HepG2 (cell line): ENCODE results near the gene FDPS. TPM values are rescaled to one million over a fixed set of nuclear protein-coding genes. Genes with fewer than 3 reads are reported as not detected.

Source experiments
- AHDC1 ChIP-seq: sonication (generic); formaldehyde crosslinking; IDR thresholded peaks from 2 replicates; pipeline ENCODE4 v1.5.1; 2020; ENCODE audit warnings: mild to moderate bottlenecking, missing genetic modification reagents, borderline replicate concordance
- ATF2 ChIP-seq: sonication (generic); formaldehyde crosslinking; IDR thresholded peaks from 2 replicates; pipeline ENCODE4 v1.4.0; 2020; ENCODE audit warnings: missing genetic modification reagents
- BRF2 ChIP-seq: sonication (generic); formaldehyde crosslinking; IDR thresholded peaks from 2 replicates; pipeline ENCODE4 v1.8.1; 2022; ENCODE audit warnings: mild to moderate bottlenecking, missing genetic modification reagents
- CENPT ChIP-seq: sonication (generic); formaldehyde crosslinking; IDR thresholded peaks from 2 replicates; pipeline ENCODE4 v1.8.0; 2022; ENCODE audit warnings: low read depth, mild to moderate bottlenecking, moderate library complexity, missing genetic modification reagents
- CENPX ChIP-seq: sonication (generic); formaldehyde crosslinking; IDR thresholded peaks from 2 replicates; pipeline ENCODE4 v1.9.0; 2021; ENCODE audit warnings: mild to moderate bottlenecking, missing genetic modification reagents, moderate library complexity
- E2F5 ChIP-seq: sonication (generic); formaldehyde crosslinking; conservative IDR thresholded peaks from 2 replicates; pipeline ENCODE4 v1.4.0; 2020; ENCODE audit warnings: missing genetic modification reagents
- FOXO1 ChIP-seq: sonication (generic); formaldehyde crosslinking; IDR thresholded peaks from 2 replicates; pipeline ENCODE4 v1.4.0; 2020; ENCODE audit warnings: missing genetic modification reagents
- GMEB1 ChIP-seq: sonication (generic); formaldehyde crosslinking; IDR thresholded peaks from 2 replicates; pipeline ENCODE4 v1.5.1; 2020; ENCODE audit warnings: missing genetic modification reagents, mild to moderate bottlenecking, borderline replicate concordance
- MAZ ChIP-seq, 2 experiments: sonication (generic) in 1 of 2; formaldehyde crosslinking in 1 of 2; IDR thresholded peaks; 2 replicates each; pipeline versions ENCODE4 v1.5.0 to v1.6.1; 2012 to 2020; ENCODE audit warnings: low read depth in 2 of 2, mild to moderate bottlenecking in 2 of 2, borderline replicate concordance in 1 of 2, improper control_type of control experiment in 1 of 2, low read length in 1 of 2, missing genetic modification reagents in 1 of 2, moderate library complexity in 1 of 2
- NPAS2 ChIP-seq: sonication (generic); formaldehyde crosslinking; IDR thresholded peaks from 2 replicates; pipeline ENCODE4 v1.8.0; 2022; ENCODE audit warnings: mild to moderate bottlenecking, missing genetic modification reagents, borderline replicate concordance
- TOPORS ChIP-seq: sonication (generic); formaldehyde crosslinking; IDR thresholded peaks from 2 replicates; pipeline ENCODE4 v1.8.0; 2023; ENCODE audit warnings: mild to moderate bottlenecking, missing genetic modification reagents
- ZNF234 ChIP-seq: sonication (generic); formaldehyde crosslinking; conservative IDR thresholded peaks from 2 replicates; pipeline ENCODE4 v1.5.1; 2020; ENCODE audit warnings: mild to moderate bottlenecking, missing genetic modification reagents
- ZNF670 ChIP-seq: sonication (generic); formaldehyde crosslinking; IDR thresholded peaks from 2 replicates; pipeline ENCODE4 v1.8.0; 2022; ENCODE audit warnings: mild to moderate bottlenecking, missing genetic modification reagents, borderline replicate concordance
- ZNF782 ChIP-seq: sonication (generic); formaldehyde crosslinking; IDR thresholded peaks from 2 replicates; pipeline ENCODE4 v1.4.0; 2020; ENCODE audit warnings: missing genetic modification reagents, mild to moderate bottlenecking, borderline replicate concordance
- ZNF784 ChIP-seq: sonication (generic); formaldehyde crosslinking; IDR thresholded peaks from 2 replicates; pipeline ENCODE4 v1.5.1; 2020; ENCODE audit warnings: missing genetic modification reagents, mild to moderate bottlenecking, borderline replicate concordance
- polyA plus RNA-seq, 8 experiments: library from polyadenylated mRNA; depleted of rRNA in 3 of 8; stranded (reverse) in 7 of 8; unstranded in 1 of 8; fragments of >200 nt; fragmentation: Illumina TruSeq in 4 of 8; extraction: Trizol in 4 of 8; gene quantifications; 2 replicates each; pipeline versions ENCODE4 v1.2.1 to v1.2.3, GENCODE V29; 2011 to 2016; ENCODE audit warnings: low read depth in 4 of 8, missing spikeins in 1 of 8, mixed read lengths in 1 of 8; ENCODE audit not compliant: insufficient read depth in 1 of 8
- total RNA-seq, 5 experiments: library from RNA; depleted of rRNA; stranded (reverse); fragments of >200 nt; fragmentation: Illumina TruSeq; extraction: Trizol; gene quantifications; 2 replicates each; pipeline ENCODE4 v1.2.3, GENCODE V29; 2016; ENCODE audit warnings: low read depth in 1 of 5

FDPS gene
- total and polyA plus RNA-seq, 2 of the 13 experiments (the other 11 are each of a cell fraction or from before 2014, with no cell fraction given): 264 to 519 TPM

- TF ChIP-seq CENPT (no peak), CENPX (CRISPR knock-in tag) (no peak), ATF2 (CRISPR knock-in tag) (peak; percentile 61; the same call in 1 of the 2 replicates), GMEB1 (CRISPR knock-in tag) (no peak; the same call in 1 of the 2 replicates), TOPORS (no peak), BRF2 (CRISPR knock-in tag) (no peak), FOXO1 (CRISPR knock-in tag) (no peak), MAZ (IDR thresholded peaks at IDR 0.05; ENCODE audit: borderline replicate concordance, low read depth, low read length) (peak; percentile 69; the same call in 1 of the 2 replicates), MAZ (CRISPR knock-in tag; IDR thresholded peaks at IDR 0.05; ENCODE audit: low read depth) (peak; percentile 63; the same call in 1 of the 2 replicates), ZNF784 (CRISPR knock-in tag) (no peak), NPAS2 (CRISPR knock-in tag) (no peak), AHDC1 (CRISPR knock-in tag) (no peak), E2F5 (0 out of 2 replicates have a peak, but pooled peaks have one; percentile 58), ZNF234 (CRISPR knock-in tag) (no peak), ZNF782 (CRISPR knock-in tag) (no peak), ZNF670 (CRISPR knock-in tag) (peak; percentile 39; the same call in 1 of the 2 replicates)
Observed at GRCh38 chr1:155322953-155323728, 14.5 kb downstream of the FDPS start (continued).
